Daoy (cell line): ENCODE measurements around the gene DNAH14. TPM values are rescaled to one million over a fixed set of nuclear protein-coding genes. Genes with fewer than 3 reads are reported as not detected.
"Not testable (repeated sequence)": the region's sequence is repeated elsewhere in the genome, so short reads cannot be mapped to it uniquely, and the experiment has no call there.

Experiments
- DNase-seq: peaks from one replicate; pipeline ENCODE4 v3.0.0-alpha.2; 2015; ENCODE audit warnings: low read depth
- total RNA-seq: library from RNA; depleted of rRNA; stranded (reverse); fragments of >200 nt; shearing (Covaris generic); gene quantifications from 2 replicates; pipeline ENCODE4 v1.2.3, GENCODE V29; 2014

The DNAH14 gene
- total RNA-seq, 1 experiment from 2014 or later = 32.5 TPM

DNA sequence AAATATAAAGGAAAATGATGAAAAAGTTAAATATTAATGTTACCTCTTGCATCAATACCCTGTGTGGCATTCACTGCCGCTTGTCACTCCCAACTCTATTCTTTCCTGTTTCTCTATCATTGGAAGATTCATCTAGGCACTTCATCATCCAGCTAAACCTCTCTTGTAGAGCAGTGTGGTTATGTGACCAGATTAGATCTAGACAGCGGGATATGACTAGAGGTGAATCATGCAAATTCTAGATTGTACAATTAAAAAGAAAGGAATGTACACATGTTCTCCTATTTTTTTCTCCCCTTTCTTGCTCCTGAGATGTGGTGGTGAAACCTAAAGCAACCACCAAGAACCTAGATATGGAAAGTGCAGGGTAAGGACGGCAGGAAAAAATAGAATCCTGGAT lies 324.3 kb downstream of the DNAH14 start:
- peak; percentile 5 for DNase-seq

DNA sequence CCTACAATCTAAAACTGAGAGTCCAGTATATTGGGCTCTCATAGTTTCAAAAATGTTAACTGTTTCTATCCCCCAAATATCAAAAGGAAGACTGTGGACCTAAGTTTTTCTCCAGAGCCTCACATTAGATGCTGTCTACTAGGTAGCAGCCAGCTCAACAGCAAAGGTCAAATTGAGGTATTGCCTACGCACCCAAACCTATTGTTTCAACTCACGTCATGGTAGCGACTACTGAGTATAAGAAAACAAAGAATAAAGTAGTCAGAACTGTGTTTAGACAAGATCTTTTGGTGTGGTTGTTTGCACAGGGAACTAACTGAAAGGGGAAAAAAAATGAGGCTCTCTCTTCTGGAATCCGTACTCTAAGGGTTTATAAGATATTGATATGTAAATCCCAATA lies 325.2 kb downstream of the DNAH14 start:
- DNase-seq = no peak

DNA sequence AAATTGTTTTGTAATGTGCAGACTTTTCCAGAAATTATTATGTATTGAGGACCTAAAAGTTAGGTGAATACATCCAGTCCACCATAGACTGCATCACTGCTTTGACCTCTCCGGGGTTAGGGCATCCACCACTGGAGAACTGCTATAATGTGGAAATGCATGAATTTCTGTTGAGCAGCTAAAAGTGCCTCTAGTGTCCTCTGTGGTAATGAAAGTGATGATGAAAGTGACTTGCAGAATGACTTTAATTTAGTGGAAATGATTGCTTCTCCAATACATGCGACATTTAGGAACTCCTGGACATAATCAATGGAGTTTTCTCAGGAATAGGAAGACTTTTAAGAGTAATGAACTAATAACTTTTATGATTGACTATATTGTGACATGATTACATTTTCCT lies 327.6 kb downstream of the DNAH14 start:
- no peak for DNase-seq

DNA sequence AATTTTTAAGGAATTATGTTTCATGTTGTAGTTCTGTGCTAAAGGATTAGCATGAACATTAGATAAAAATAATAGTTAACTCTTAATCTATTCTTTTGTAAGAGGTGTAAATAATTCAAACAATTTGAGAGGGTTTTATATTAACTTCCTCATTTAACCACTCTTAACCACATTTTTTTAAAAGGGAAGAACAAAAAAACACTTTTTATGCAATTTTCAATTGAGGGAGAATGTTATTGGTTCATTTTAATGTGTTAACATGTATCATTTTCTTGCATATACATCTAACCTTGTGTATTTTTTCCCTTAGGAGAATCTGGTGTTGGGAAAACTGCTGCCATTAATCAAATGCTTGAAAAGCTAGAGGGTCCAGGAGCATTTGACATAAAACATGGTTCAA lies 329.3 kb downstream of the DNAH14 start:
- DNase-seq = no peak

DNA sequence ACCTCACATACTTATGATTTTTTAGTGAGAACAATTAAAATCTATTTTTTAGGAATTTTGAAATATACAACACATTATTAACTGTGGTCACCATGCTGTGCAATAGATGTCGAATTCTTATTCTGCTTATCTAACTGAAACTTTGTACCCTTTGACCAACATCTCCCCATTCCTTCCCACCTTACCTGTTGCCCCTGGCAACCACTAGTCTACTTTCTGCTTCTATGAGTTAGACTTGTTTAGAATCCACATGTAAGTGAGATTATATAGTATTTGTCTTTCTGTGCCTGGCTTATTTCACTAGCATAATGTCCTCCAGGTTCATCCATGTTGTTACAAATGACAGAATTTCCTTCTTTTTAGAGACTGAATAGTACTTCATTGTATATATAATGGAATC lies 330.1 kb downstream of the DNAH14 start:
- no peak for DNase-seq

DNA sequence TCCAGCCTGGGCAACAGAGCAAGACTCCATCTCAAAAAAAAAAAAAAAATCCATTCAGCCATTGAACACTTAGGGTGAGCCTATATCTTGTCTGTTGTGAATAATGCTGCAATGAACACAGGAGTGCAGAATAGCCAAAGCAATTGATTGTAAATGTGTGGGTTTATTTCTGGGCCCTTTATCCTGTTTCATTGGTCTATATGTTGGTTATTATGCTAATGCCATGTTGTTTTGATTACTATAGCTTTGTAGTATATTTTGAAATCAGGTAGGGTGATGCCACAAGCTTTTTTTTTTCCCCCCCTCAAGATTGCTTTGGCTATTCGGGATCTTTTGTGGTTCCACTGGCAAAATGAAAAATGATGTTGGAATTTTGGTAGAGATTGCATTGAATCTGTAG lies 330.8 kb downstream of the DNAH14 start:
- DNase-seq = no peak

DNA sequence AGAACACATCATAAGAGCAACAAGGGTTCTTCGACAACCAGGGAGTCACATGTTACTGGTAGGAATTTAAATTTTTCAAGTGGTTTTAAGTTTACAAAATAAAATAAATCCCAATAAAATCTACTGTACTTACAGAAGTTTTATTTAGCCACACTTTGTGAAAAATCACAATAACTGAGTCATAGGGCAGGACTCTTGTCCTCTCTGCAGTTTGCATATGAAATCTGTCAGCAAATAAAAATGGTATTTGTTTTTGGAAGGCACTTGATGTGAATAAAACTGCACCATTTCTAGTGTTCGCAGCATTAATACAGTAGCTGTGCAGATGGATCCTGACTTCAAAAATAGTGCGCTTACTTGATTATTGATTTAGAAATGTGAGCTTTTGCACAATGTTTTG lies 348.0 kb downstream of the DNAH14 start:
- DNase-seq = no peak

DNA sequence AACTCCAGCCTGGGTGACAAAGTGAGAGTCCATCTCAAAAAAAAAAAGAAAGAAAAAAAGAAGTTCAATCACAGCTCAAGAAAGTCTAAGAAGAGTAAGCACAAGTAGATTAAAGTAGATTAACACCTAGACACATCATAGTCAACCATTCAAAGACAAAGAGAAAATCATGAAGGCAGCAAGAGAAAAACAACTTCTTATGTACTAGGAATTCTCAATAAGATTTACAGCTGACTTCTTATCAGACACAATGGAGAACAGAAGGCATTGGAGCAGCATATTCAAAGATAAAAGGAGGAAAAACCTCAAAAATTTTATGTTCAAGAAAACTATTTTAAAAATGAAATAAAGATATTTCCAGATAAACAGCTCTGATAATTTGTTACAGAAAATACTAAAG lies 351.1 kb downstream of the DNAH14 start:
- no peak for DNase-seq

DNA sequence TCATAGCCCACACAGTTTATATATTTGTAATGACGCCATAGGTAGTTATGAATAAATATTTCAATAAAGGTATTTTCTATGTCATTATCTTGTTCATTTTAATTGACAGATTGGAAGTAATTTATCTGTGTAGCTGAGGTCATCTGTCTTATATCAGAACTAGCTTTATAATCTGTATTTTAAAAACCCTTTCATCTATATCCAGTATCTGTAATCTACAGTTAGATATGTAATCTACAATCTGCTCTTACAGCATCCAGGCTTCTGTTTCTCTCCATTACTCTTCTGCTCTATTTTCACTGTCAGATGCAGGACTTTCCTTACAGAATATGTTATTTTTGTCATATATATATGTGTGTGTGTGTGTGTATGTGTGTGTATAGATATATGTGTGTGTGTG lies 360.8 kb downstream of the DNAH14 start:
- DNase-seq = no peak

DNA sequence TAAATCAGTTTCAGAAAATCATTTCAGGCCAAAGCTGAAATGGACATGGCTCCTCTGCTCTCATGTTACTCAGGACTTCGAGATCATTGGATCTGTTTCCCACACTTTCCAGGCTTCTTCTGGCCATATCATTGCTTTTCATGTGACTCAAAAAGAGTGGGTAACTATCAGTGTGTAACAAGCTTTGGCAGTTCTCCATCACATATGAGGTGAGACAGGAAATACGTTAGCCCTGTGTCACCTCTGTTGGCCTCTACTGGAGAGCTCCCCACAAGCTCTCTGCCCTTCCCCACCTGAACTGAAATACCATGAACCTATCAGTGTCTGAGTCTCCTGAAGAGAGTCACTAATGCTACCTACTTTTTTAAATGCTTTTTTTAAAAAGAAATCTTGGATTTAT lies 370.1 kb downstream of the DNAH14 start:
- DNase-seq = peak; percentile 41

DNA sequence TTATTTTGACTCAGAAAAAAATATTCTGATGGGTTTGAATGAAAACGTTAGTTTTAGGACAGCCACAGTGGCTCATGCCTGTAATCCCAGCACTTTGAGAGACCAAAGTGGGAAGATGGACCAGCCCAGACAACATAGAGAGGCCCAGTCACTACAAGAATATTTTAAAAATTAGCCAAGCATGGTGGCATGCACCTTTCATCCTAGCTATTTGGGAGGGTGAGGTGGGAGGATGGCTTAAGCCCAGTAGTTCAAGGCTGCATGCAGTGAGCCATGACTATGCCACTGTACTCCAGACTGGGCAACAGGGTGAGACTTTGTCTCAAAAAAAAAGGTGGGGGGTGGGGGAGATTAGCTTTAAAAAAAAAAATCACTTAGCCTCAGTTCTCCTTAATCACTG lies 370.9 kb downstream of the DNAH14 start:
- DNase-seq = no peak

DNA sequence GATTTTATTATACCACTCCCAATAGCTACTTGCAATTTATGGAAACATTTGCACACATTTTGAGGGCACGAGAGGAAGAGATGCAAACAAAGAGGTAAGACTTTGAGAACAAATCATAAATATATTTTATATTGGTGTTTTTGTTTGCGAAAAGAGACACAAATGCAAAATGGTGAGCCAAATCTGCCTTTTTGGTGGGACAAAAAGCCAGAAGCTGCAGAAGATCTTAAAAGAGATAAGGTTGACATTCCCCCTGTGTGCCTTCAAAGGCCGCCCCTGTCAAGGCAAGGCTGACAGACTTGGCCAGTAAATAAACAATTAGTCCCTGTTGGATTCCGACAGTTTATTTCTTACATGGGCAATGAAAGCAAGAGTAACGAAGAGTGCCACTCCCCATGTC lies 375.5 kb downstream of the DNAH14 start:
- no peak for DNase-seq

DNA sequence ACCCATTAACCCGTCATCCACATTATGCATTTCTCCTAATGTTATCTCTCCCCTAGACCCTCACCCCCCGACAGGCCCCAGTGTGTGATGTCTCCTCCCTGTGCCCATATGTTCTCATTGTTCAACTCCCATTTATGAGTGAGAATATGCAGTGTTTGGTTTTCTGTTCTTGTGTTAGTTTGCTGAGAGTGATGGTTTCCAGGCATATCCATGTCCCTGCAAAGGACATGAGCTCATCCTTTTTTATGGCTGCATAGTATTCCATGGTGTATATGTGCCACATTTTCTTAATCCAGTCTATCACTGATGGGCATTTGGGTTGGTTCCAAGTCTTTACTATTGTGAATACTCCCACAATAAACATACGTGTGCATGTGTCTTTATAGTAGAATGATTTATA lies 381.1 kb downstream of the DNAH14 start:
- DNase-seq = not testable (repeated sequence)

DNA sequence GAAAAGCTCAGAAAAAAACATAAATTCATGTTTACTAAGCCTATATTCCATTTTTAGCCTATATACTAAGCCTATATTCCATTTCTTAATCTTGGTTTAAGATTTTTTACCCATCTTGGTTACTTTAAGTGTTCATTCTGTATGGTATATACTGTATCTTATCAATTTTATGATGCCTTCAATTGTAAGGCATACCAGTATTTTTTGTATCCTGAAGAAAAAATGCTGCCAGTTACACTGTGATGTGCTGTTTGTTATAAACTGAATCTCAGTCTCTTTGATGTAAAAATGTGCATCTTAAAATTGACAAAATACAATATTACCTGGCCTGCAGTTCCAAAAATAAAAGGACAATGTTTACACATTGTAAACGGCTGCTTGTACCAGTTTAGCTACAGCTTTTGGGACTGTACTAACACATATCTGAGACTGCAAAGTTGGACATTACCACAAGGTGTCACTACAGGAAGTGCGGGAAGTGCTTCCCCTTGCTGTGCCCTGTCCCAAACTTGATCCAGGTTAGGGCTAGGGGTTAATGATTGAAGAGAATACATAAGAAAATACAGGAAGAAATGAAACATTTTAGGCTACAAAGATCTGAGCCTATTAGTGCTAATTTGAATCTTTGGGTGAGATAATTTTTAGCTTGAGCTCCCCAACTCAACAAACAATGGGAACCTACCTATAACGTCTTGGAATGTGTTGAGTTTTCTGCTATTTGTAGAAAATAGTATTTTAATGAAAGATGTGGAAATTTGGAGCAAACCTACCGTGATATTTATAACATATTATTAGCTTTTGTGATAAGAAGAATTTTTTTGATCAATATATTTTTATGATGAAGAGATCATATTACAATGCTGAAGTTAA lies 389.5 kb downstream of the DNAH14 start:
- DNase-seq = peak; percentile 60

DNA sequence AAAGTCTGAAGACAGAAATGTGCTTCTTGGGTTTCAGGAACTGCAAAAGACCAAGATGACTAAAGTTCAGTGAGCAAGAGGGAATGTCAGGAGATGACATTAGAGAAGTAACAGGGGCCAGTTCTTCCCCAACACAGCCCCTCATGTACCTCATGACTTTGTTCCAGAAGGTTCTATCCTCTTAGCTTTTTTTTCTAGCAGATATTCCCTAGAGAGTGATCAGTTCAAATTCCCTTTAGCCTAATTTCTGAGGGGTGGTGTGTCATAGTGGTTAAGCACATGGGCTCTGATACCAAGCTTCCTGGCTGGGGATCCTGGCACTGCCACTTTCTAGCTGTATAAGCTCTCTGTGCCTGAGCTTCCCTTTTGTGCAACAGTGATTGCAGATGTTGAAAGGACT lies 390.4 kb downstream of the DNAH14 start:
- peak; percentile 68 for DNase-seq

DNA sequence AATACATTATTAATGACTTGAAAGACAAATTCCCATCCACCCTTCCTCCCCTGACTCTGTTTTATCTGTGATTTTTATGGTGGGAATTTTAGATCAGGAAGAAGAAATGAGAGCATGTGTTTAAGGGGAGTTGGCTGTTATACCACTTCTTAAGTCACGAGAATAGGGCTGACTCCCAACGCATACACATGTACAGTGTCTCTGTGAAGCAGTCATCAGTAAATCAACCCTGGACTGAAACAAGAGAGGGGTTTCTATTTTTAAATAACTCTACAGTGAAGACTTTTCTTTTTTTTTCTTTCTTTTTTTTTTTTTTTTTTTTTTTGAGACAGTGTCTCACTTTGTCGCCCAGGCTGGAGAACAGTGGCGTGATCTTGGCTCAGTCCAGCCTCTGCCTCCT lies 392.3 kb downstream of the DNAH14 start:
- no peak for DNase-seq

DNA sequence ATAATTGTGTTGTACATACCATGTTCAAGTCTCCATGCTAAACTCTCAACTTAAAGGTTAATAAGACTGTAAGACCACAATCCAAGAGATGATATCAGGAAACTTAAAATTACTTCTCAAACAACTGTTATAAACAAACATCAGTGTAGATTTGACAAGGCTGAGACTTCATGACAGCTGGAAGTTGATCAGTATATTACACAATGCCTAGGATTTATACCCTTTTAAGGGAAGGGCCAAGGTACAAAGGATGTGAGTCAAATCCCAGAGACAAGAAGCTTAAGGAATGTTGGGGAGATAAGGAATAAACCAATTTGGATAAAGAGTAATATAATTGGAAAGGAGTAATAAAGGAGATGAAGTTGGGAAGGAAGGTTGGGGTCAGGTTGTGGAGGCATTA lies 399.6 kb downstream of the DNAH14 start:
- peak; percentile 22 for DNase-seq

DNA sequence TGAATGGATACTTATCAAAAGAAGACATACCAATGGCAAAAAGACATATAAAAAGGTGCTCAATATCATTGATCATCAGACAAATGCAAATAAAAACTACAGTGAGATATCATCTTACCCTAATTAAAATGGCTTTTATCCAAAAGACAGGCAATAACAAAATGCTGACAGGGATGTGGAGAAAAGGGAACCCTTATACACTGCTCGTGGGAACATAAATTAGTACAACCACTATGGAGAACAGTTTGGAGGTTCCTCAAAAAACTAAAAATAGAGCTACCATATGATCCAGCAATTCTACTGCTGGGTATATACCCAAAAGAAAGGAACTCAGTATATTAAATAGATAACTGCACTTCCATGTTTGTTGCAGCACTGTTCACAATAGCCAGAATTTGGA lies 400.5 kb downstream of the DNAH14 start:
- DNase-seq = not testable (repeated sequence)

DNA sequence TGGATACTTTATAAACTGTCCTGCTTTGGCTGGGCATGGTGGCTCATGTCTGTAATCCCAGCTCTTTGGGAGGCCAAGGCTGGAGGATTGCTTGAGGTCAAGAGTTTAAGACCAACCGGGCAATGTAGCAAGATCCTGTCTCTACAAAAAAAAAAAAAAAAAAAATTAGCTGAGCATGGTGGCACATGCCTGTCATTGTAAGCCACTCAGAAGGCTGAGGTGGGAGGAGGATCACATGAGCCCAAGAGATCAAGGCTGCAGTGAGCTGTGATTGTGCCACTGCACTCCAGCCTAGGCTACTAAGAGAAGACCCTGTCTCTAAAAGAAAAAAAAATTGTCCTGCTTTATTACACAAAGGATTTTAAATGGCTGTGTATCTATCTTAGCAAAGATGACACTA lies 403.2 kb downstream of the DNAH14 start:
- no peak for DNase-seq

DNA sequence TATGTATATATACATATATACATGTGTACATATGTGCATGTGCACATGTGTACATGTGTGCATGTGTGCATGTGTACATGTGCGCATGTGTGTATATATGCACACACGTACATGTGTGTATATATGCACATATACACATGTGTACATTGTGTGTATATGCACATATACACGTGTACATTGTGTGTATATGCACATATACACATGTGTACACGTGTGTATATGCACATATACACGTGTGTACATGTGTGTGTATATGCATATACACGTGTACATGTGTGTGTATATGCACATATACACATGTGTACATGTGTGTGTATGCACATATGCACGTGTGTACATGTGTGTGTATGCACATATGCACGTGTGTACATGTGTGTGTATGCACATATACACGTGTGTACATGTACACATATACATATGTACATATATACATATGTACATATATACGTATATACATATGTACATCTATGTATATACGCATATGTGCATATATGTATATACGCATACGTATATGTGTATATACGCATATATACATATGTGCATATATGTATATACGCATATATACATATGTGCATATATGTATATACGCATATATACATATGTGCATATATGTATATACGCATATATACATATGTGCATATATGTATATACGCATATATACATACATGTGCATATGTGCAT lies 405.8 kb downstream of the DNAH14 start:
- DNase-seq = not testable (repeated sequence)

DNA sequence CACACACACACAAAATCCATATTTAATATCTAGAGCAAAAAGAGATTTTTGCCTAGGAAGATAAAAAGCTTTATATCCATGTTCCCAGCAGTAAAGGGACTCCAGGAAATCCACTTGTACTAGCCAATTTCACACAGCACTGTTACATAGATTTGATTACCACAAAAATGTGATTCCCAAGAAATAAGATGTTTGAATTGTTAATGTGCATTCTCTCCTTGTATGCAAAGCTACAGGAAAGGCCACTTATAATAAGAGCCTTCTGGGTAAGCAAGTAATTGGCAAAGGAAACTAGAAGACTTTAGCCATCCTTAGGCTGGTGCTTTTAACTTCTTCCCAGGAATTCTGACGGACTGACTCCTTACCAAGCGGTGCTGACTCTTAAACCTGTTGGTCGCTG lies 409.1 kb downstream of the DNAH14 start:
- DNase-seq = no peak

DNA sequence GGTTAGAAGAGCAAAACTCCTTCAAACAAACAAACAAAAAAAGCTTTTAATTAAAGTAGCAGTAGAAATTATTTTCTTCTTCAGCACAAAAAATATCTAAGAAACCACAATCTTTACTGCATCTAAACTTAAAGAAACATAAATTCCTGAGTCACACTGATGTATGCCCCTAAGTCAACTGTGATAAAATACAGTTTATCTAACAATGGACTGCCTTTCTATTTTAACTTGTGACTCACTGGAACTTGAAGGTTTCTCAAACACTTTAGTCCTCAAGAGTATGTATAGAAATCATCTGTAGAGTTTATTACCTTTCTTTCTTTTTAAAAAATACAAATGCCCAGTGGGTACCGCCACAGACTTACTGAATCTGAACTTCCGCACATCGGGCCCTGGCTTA lies 412.2 kb downstream of the DNAH14 start:
- DNase-seq = no peak

DNA sequence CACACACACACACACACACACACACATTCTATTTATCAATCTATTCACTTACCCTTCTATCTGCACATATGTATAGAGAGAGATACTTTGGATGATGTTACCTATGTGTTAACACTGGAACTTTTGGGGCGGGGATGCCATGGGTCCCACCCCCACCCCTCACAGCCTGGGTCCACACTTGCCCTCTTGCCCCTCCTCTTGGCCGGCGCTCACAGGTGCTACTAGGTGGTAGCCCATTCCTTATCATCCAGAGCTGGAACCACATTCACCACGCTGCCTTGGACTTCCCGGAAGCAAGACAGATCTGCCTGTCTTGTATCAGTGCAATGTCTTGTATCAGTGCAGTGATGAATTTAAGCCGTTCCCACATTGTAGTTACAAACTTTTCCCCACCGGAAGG lies 413.2 kb downstream of the DNAH14 start:
- DNase-seq = no peak
